ENCODE measurements around the gene CASP8. TPM values are rescaled to one million over a fixed set of nuclear protein-coding genes. Genes with fewer than 3 reads are reported as not detected.

Gene CASP8
- total and polyA plus RNA-seq, 2 of the 13 experiments (the other 11 are each of a cell fraction or from before 2014, with no cell fraction given), result 25.0 to 52.8 TPM

GRCh38 chr2:201246280-201246679 lies 14.1 kb upstream of the CASP8 start (continued):
- TF ChIP-seq ZNF281 (CRISPR knock-in tag; IDR thresholded peaks at IDR 0.05; ENCODE audit: borderline replicate concordance) (no peak), NR0B2 (CRISPR knock-in tag; IDR thresholded peaks at IDR 0.05) (no peak), CEBPB (IDR thresholded peaks at IDR 0.05; ENCODE audit: borderline replicate concordance, low read depth, low read length) (peak; percentile 55; the same call in 1 of the 2 replicates), SMYD3 (CRISPR knock-in tag; IDR thresholded peaks at IDR 0.05) (no peak), ARNTL (CRISPR knock-in tag; IDR thresholded peaks at IDR 0.05) (no peak)

GRCh38 chr2:201248288-201248844 lies 12.0 kb upstream of the CASP8 start:
- TF ChIP-seq ZNF614 (CRISPR knock-in tag; IDR thresholded peaks at IDR 0.05; ENCODE audit: borderline replicate concordance) (no peak), MAFK (conservative IDR thresholded peaks at IDR 0.05 in 1 of 2, IDR thresholded peaks at IDR 0.05 in 1 of 2; ENCODE audit: low read length in 2 of 2) (peak in 1 of 2 experiments; percentile 36; a peak in 2 of 4 replicates), RBM22 (optimal IDR thresholded peaks at IDR 0.05; ENCODE audit: low read length) (peak; percentile 54), MIXL1 (CRISPR knock-in tag; IDR thresholded peaks at IDR 0.05) (no peak), PHF8 (CRISPR knock-in tag; IDR thresholded peaks at IDR 0.05) (no peak)
- no peak for ATAC-seq
- FAIRE-seq, result no peak
- no peak overlapping the region for H2AFZ ChIP-seq (ENCODE audit: low read length)
- DNase-seq (ENCODE audit: low spot score), result no peak
- no peaks in the 10 kb centered on the region for H3K9me3 ChIP-seq (ENCODE audit: low read length)
- H3K27ac ChIP-seq (ENCODE audit: extremely low read length, insufficient read depth, low read length), result no peak overlapping the region
- POLR2A ChIA-PET, result no interaction called here
- no peaks in the 10 kb centered on the region for H3K27me3 ChIP-seq (ENCODE audit: control insufficient read depth in 1 of 2, insufficient read depth in 2 of 2, low read length in 2 of 2)
- no peaks in the 10 kb centered on the region for H4K20me1 ChIP-seq (ENCODE audit: insufficient read depth, low read length)
- H3K9ac ChIP-seq (ENCODE audit: insufficient read depth, low read depth, low read length), result no peak overlapping the region
- CTCF ChIA-PET (ENCODE audit: low intra/inter-chr PET ratio, low total read pairs), result no interaction called here
- no peak overlapping the region for H3K4me2 ChIP-seq (ENCODE audit: low read depth, low read length)
- in situ Hi-C loops (cut with HindIII; ENCODE audit: extremely low pct_ligation_motif_present, low pct_unique_long_range_greater_than_20kb) (no loop called here), intact Hi-C loops (cut with micrococcal nuclease; ENCODE audit: unreplicated experiment) (no loop called here)
- H3K79me2 ChIP-seq (ENCODE audit: insufficient read depth, low read length), result no peaks in the 10 kb centered on the region
- WGBS (ENCODE audit: low lambda C conversion rate), result 98% methylated on average over 6 of the region's 6 CpGs
- no peak overlapping the region for H3K4me3 ChIP-seq (replicated peaks in 1 of 3; ENCODE audit: insufficient read depth in 1 of 3, low read depth in 2 of 3, low read length in 3 of 3)
- BruUV-seq (replicated peaks), result no TSS peak
- no peaks in the 10 kb centered on the region for H3K4me1 ChIP-seq (ENCODE audit: insufficient read depth, low read length)
- H3K36me3 ChIP-seq (replicated peaks in 1 of 2; ENCODE audit: control insufficient read depth in 1 of 2, insufficient read depth in 2 of 2, low read length in 2 of 2), result no peaks in the 10 kb centered on the region

Measured in HepG2 (cell line).